Fibroblast of peridontal ligament (primary cell): ENCODE measurements around the gene KIAA1549.

Source experiments
- DNase-seq: peaks from one replicate; pipeline ENCODE4 v3.0.0-alpha.2; 2010; ENCODE audit errors: extremely low read depth

Gene KIAA1549

DNA sequence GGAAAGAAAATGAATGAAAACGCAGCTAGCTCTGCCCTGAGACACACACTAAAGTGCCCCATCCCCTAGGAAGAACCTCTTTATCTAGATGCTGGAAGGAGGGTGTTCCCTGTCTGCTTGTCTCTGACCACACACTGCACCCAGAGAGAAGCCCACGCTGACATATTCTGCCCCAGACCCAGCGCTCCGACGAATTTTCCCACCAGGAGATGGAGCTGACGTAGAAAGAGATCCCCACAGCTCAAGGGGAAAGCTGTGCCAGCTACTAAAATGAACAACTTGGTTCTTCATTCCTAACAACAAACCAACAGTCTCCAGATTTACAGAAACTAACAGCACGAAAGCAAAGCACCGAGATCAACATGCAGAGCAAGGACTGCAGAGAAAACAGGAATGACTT, 73.3 kb downstream of the KIAA1549 start:
- peak; percentile 19 for DNase-seq

DNA sequence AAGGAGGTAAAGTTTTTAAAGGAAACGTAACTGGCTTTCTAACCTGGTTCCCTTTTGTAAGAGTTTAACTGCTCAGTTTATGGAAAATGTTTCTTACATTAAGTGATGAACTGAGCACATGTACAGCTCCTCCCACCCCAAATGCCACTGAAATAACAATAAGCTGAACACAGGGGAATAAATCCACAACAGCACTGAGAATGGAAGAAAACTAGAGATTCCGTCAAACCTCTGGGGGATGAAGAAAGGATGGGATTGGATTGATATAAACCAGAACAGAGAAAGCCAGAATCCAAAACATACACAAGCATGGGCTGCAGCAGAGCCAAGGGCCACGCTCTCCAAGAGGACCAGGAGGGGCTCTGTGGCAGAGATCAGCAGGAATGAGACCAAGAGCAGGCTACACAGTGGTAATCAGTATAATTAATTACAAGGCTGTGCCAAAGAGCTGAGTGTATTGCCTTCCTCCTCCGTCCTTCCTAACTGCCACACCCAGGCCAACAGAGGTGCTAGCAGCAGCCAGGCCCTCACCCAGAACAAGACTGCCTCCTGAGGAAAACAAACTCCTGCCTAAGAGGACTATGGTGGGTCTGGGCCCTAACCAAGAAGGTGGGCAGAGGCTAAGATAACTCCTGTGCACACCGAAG, 73.9 kb downstream of the KIAA1549 start:
- DNase-seq = peak; percentile 41

DNA sequence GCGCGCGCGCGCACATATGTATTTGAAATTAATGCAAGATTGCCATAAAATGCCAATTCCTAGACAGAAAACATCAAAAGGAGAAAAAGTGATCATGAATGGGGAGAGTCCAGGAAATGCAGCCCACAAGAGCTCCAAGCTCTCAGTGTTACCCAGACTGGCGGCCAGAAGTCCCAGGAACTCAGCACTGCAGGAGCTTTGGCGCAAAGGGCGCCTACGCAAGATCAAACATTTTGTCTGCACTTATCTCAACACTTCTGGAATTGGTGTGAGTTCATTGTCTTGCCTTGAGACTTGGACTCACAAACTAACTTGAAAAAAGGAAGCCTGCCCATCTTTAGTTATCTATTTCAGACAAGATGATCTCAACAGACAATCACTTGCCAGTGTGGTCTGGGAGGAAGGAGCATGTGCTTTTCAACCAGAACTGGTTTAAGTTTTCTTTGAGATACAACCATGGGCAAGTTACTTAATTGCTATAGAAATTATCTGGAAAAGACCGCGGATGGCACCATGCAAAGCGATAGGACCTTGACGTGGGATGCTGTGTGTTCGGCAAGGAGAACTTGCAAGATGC, 77.2 kb downstream of the KIAA1549 start:
- DNase-seq = no peak

DNA sequence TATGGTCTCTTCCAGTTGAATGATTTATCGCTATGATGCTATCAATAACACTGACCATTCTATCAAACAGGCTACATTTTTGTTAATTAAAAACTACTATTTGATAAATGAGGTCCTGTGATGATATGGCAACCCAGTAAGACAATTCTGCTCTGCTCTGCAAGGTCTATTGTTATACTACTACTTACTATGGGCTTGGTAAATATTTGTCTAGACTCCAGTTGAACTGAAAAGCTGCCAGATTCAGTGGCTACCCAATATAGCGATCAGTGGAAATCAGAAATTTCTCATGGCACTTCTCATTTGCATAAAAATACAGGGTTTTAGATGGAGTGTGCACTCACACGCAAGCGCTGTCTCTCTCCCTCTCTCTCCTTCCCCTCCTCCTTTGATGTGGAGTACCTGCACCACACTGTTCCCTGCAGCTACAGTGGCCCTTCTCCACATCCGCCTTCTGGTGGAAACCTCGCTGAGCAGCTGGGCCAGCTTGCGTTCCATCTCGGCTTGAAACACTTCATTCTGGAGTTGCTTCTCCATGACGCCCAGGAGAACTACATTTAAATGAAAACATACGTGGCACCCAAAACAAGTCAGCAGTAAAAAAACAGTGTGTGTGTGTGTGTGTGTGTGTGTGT, 77.9 kb downstream of the KIAA1549 start:
- DNase-seq = no peak

DNA sequence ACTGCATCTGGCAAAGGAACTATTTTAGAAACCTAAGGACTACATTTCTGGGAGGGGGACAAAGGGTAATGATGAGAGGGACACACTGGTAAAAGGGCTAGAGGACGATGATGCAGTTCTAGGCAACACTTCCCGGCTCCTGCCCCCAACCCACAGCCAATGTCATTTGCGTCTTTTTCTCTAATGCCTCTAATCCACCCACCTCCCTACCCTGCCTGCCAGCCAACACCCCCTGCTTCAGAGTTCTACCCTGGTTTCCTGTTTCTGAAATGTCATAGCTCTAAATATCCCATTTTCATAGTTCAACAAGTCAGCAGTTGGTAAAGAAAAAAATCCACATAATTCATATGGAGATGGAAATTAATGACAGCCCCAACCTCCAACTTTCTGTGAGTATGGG, 79.0 kb downstream of the KIAA1549 start:
- no peak for DNase-seq

DNA sequence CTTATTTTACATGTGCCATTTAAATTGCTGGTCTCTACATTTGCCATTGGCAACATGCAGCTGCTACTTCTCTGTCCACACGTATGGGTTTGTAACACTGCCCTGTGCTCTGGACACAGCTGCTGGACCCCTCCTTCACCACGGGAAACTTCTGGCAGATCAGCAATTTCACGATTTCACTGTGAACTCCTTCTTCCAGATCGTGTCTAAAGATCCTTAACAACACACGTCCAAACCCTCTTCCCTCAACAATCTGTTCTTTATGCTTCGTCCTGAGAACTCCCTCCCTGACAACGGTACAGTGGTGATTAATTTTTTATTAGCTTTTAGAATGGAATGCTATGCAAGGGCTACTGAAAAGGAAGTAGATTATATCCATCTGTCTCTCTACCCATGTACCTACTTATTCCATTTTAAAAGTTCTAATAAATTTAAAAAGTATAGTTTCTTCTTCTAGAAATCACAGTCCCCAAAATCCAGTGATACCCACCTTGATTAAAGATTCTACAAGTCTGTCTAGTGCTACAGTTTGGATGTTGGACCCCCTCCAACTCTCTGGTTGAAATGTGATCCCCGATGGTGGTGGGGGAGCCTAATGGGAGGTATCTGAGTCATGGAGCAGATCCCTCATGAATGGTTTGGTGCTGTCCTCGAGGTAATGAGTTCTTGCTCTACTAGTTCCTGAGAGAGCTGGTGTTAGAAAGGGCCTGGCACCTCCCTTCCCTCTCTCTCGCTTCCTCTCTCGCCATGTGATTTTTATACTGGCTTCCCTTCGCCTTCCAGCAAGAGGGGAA, 81.0 kb downstream of the KIAA1549 start:
- peak; percentile 22 for DNase-seq

DNA sequence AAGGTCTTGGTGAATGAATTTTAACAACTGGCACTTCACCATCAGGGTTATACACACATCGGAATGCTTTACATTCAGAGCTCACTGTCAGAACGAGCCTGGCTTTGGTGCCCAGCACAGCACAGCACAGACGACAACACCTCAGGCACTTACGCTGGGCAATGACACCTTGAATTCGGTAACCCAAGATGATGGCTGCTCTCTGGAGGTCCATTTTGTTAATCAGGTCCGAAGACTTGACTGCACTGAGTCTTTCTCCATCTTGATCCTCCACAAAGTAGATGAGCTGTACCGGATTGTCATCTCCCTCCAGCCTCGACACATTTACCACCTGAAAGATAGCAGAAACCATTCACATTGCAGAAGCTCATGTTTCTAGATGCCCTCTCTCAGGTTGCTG, 82.4 kb downstream of the KIAA1549 start:
- no peak for DNase-seq

DNA sequence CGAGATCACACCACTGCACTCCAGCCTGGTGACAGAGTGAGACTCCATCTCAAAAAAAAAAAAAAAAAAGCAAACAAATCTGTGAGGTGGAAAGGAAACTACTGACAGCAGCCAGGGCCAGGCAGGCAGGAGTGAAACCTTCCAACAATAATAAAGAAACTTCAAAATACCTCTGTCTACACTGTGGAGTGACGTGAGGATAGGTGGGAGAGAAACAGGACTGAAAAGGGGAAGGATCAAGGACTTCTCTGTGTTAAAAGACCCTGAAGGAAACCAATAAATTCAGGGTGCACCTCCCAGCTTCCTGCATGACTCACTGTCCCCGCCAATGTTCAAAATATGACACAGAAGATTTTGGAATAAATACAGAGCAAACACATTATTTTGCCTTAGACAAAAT, 82.9 kb downstream of the KIAA1549 start:
- DNase-seq = no peak

DNA sequence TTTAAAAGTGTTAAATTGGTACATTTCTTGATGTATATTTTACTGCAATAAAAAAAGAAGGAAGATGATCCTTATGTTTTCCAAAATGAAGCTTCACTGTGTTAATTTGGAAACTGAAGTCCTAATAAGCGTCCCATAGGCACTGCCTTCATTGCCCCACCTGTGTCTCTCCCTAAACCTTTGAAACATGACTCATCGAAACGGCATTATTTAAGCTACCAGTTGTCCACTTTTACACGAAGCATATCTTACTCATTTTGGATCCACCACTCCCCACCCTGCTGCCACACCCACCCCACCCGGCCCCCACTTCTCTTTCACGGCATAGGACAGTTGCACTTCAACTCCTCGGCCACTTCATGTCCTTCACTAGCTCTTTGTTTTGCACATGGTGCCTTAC, 85.5 kb downstream of the KIAA1549 start:
- DNase-seq = no peak

DNA sequence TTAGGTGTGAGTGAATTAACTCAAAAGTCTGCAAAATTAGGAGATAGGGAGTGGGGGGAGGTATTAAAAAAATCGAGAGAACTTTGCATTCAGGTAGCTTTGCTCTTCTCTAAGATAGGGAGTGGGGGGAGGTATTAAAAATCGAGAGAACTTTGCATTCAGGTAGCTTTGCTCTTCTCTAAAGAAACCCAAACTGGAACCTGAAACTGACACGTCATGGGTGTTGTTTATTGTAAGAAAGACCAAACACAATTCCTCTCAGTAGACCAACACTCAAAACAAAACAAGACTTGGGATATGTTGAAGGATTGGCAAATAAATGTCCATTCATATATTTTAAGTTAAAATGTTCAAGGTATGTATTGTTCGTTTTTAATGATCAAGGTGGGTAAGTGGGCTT, 87.9 kb downstream of the KIAA1549 start:
- no peak for DNase-seq

DNA sequence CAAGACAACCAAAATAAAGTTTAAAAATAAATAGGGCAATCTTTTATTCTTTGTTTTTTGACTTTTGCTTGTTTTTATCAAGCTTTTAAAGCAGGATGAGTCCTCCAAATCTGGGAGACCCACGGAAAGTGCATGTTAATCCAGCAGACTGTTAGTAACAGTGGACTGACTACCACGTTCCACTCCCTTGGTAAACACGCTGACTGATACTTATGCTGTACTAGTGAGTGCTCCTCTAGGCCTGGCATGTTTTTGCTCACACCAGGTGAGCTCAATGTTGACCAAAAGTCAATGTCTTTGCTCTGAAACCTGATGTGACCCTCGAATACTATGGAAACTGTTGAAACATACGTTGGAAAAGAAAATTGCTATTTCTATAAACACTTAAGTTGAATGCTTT, 88.4 kb downstream of the KIAA1549 start:
- no peak for DNase-seq

DNA sequence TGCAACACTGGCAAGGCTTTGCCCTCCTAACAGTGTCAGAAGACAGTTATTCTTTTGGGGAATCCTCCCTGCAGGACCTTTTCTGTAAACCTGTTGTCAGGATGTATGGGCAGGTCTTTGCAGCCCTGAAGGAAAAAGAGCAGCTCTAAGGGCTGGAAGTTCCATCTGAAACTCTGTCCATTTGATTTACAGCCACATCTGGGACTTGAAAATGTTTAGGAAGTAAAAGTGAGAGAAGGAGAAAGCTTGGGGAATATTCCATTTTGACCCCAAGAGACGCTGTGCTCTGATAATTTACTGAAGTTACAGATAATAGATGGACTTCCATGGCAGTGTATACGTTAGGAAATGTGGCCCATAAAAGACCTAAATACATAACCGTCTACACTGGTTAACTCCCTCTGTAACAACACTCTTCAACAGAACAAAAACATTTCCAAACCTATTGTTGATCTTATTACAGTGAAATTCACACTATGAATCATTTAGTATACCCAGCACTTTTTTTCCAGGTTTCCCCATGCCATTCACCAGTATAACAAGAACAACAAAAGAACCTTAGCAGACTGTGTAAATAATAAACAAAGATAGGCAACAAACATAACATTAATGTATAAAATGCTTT, 89.1 kb downstream of the KIAA1549 start:
- no peak for DNase-seq

DNA sequence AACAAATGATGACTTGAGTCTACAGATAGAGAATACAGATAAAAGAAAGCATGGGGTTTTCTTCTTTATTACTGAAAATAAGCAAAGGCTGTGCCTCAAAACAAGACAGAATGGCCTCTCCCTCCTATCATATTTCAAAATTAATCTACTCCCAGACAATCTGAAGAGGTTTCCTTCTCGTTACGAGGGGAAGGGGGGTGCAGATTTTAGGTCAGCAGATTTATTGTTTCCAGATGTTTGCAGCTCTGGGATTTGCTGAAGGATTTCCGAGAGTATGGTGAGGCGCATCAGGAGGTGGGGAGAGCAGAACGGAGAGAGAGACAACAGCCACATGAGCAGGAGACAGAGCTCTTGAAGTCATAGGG, 89.8 kb downstream of the KIAA1549 start:
- DNase-seq = peak; percentile 80

DNA sequence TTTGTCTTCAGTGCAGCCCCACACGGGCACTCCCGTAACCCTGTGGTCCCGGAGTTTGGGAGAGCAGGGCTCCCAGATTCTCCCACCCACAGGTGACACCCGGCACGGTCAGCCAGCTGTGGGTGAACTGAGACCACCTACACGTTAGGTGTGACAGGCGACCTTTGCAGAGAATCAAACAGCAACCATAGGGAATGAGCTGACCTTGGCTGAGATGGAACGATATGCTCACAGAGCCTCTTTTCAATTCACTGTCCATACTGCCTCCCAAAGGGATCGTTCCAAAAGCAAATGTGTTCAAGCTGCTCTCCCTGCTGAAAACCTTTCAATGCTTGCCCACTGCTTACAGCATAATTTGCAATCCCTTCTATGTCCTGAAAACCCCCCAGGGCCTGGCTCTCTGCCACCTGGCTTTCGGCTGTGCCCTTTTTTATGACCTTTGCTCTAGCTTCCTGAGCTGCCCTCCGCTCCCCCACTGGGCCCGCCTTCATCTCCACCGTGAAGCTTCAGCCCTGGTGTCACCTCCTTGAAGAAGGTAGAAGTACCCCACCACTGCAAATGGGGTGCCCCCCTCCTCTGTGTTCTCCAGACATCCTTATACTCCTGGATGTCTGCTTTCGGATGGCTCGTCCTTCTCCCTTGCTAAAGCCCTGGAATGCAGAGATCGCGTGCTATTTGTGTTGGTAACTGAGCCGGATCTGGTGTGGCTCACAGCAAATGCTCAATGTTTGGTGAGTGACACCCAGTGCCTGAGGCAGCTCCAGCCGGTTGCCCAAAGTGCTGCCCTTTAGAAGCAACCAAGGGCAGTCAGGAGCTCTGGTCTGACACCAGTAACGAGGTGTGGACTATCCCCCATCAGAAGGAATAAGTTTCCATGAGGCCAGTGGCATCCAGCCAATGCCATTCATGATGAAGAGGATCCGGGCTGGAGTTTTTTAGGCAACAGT, 90.4 kb downstream of the KIAA1549 start:
- peak; percentile 31 for DNase-seq

DNA sequence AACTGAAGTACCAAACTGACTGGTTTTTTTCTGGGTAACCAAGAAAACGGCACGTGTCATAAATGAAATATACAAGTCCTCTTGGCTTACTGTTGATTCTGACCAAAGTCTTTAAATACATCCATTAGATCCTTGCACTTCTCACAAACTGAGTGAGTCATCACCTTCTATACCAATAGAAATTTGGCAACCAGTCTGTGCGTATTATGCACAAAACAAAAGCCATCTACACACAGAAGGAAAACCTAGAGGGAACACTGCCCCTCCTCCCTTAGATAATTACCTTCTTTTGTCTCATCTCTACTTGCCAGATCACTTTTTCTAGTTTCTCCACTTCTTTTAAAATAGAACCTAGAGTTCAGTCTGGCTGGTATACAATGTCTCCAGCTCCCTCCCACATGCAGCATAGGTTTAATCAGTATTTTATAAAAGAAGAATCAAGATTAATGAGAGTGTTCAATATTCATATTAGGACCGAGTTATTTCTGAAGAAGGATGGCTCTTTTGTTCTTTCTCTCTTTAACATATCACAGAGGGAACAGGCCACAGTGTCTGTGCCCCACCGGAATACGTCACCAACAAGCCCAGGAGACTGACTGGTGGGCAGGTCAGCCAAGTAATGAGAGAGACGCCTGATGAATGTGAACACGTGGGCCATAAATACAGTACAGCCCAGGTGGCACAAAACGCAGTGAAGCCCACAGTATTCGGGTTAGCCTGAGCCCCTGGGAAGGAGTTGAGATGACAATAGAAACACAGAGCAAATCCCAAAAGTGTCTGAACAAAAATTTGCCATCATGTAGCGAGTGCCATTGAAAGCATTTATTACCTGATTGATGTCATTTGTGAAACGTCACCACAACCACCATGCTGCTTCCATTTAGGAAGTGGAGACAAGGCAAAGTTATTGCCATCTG, 91.3 kb downstream of the KIAA1549 start:
- DNase-seq = no peak

DNA sequence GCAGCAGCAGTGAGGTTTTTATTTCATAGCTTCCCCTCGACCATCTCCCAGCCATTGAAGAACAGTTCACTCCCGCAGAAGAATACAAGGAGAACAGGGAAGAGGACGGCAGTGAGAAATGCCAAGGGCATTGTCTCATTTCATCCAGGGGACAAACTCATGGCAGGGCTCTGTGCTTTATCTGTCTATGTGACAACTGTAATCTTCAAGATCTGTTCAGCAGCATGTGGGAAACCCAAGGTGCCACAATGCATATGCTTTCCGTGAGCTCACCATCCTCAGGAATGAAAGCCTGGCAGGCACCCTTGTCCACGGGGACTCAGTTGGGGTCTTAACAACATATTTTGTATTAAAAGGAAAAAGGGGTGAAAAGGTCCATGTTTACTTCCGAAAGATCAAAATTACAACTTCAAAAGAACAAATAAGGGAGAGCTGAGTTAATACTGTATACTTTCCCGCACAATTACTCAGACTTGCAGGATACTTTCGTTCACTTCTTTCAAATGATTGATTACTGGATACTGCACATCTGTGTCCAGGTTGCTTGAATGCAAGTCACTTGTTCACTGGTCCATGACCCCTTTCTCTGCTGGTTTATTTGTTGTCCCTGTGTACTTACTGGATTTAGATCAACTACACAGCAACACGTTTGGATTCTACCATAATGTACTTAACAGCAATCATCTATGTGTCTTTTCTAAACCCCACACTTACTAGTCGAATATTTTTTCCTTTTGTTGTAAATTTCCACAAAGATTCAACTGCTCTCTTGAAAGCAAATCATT, 93.1 kb downstream of the KIAA1549 start:
- no peak for DNase-seq

DNA sequence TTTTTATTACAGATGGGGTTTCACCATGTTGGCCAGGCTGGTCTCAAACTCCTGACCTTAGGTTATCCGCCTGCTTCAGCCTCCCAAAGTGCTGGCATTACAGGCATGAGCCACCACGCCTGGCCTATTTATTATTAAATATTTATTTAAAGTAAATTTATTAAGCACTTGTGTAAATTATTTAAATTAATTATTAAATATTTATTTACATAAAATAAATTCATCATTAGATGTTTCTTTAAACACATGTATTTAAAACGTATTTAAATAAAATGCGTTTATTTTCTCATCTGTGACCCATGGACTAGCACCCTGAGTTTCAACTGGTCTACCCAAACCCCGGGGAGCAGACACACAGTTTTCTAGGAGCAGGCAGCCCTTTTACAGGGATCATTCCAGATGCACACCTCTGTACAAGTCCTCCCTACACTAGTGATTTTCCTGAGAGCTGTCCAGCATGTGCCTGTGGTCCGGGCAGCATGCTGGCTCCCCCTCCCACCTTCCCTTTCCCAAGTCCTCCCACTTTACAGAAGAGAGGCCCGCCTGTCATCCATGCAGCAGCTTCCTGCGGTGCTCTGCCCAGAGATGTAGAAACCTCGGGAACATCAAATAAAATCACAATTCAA, 94.0 kb downstream of the KIAA1549 start:
- DNase-seq = no peak

DNA sequence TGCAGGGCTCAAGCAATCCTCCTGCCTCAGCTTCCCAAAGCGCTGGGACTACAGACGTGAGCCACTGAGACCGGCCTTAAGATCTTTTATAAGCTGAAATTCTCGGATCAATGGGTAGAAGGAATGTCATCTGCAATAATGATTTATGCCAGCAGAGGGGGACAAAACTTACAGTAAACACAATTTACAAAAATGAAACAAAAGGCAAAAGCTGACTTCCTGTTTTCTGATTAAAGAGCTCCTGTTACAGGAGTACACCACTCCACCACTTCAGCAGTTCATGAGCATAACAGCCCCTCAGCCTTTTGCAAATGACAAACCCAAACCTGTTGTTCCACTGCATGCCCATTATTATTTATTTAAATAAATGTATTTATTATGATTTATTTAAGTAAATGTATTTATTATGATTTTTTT, 94.7 kb downstream of the KIAA1549 start:
- peak; percentile 89 for DNase-seq
